ENCODE results near the gene ZDHHC8.

- TF ChIP-seq POLR2A (IDR thresholded peaks at IDR 0.05; ENCODE audit: low read length), result no peak
- no peak for TF ChIP-seq GATA1 (IDR thresholded peaks at IDR 0.05; ENCODE audit: low read depth, low read length)
Measured at GRCh38 chr22:20192293-20192971, 60.8 kb downstream of the ZDHHC8 start.
